Astrocyte of the cerebellum (primary cell): ENCODE measurements around the gene DCTN2.
"Not testable (repeated sequence)": the region's sequence is repeated elsewhere in the genome, so short reads cannot be mapped to it uniquely, and the experiment has no call there.

Experiments
- DNase-seq: peaks from one replicate; pipeline ENCODE4 v3.0.0-alpha.2; 2011; ENCODE audit warnings: low read depth
- H3K4me3 ChIP-seq: 2 replicates; pipeline ENCODE4 v1.5.1; 2011; ENCODE audit warnings: mild to moderate bottlenecking, low read depth, low read length, moderate library complexity
- CTCF ChIP-seq: IDR thresholded peaks from 2 replicates; pipeline ENCODE4 v1.5.1; 2012; ENCODE audit warnings: low read length, low read depth, moderate library complexity, mild to moderate bottlenecking; ENCODE audit errors: missing control alignments
- in situ Hi-C: cut with HindIII; loops from 2 replicates; pipeline ENCODE4 v1.10.0; 2017; ENCODE audit warnings: low sequenced_read_pairs

Gene DCTN2

GRCh38 chr12:57516617-57517153 lies 30.3 kb downstream of the DCTN2 start:
- no peak for TF ChIP-seq CTCF
- DNase-seq = no peak
- in situ Hi-C loops = no loop called here
- H3K4me3 ChIP-seq = no peak overlapping the region

- DNase-seq = no peak
- no peak overlapping the region for H3K4me3 ChIP-seq
- TF ChIP-seq CTCF = no peak
- in situ Hi-C loops = no loop called here
These were observed 31.0 kb downstream of the DCTN2 start for GRCh38 chr12:57515934-57516541.

GRCh38 chr12:57515408-57515933 lies 31.5 kb downstream of the DCTN2 start:
- DNase-seq = no peak
- TF ChIP-seq CTCF = no peak
- no peak overlapping the region for H3K4me3 ChIP-seq
- in situ Hi-C loops = no loop called here

GRCh38 chr12:57514720-57515407 lies 32.1 kb downstream of the DCTN2 start:
- no peak for TF ChIP-seq CTCF
- in situ Hi-C loops = no loop called here
- DNase-seq = no peak
- no peak overlapping the region for H3K4me3 ChIP-seq

- in situ Hi-C loops, H3K4me3 ChIP-seq: not testable (repeated sequence)
These were observed 32.7 kb downstream of the DCTN2 start for GRCh38 chr12:57514246-57514645.

GRCh38 chr12:57513677-57514076 lies 33.3 kb downstream of the DCTN2 start:
- H3K4me3 ChIP-seq, DNase-seq, in situ Hi-C loops: not testable (repeated sequence)

More at GRCh38 chr12:57514246-57514645, 32.7 kb downstream of the DCTN2 start:
- DNase-seq = not testable (repeated sequence)

GRCh38 chr12:57513266-57513665 lies 33.7 kb downstream of the DCTN2 start:
- DNase-seq = no peak
- H3K4me3 ChIP-seq = no peak overlapping the region
- in situ Hi-C loops = no loop called here
- TF ChIP-seq CTCF = no peak
